OCI-LY7 (cell line): ENCODE data around the gene WEE1. TPM values are rescaled to one million over a fixed set of nuclear protein-coding genes. Genes with fewer than 3 reads are reported as not detected.

Experiments used
- BruUV-seq: library from RNA; stranded (reverse); fragments of 400-500 nt; replicated peaks from 2 replicates; lab custom pipeline; 2021; lab: Mats Ljungman, UMichigan
- CTCF ChIA-PET: fragments of 300-600 bp; sonication (Branson Sonifier 250); formaldehyde crosslinking; loops from one replicate; lab custom pipeline; 2022; ENCODE audit warnings: antibody characterized with exemption; ENCODE audit not compliant: unreplicated experiment; lab: Charles Lee
- POLR2A ChIA-PET: fragments of 300-600 bp; sonication (Branson Sonifier 250); formaldehyde crosslinking; loops from one replicate; lab custom pipeline; 2022; ENCODE audit warnings: antibody characterized with exemption; lab: Charles Lee
- DNase-seq: peaks from one replicate; pipeline ENCODE4 v3.0.0-alpha.2; 2015; ENCODE audit warnings: low spot score
- H2AFZ ChIP-seq: fragments of 200-600 bp; sonication (generic), shearing (Covaris generic); 2 replicates; pipeline ENCODE4 v1.6.1; 2014; ENCODE audit warnings: mild to moderate bottlenecking, antibody characterized with exemption, low read length, moderate library complexity
- H3K27ac ChIP-seq: fragments of 200-600 bp; sonication (generic); 2 replicates; pipeline ENCODE4 v1.5.1; 2014; ENCODE audit warnings: mixed run types, low read depth, mild to moderate bottlenecking, moderate library complexity, low read length, inconsistent platforms; ENCODE audit not compliant: poor library complexity, severe bottlenecking
- H3K36me3 ChIP-seq: fragments of 200-600 bp; sonication (generic); 2 replicates; pipeline ENCODE4 v1.6.1; 2014; ENCODE audit warnings: mild to moderate bottlenecking, antibody characterized with exemption, low read length, moderate library complexity, mixed read lengths; ENCODE audit not compliant: insufficient read depth
- H3K4me1 ChIP-seq: fragments of 200-600 bp; sonication (generic); 2 replicates; pipeline ENCODE4 v1.5.1; 2014; ENCODE audit warnings: mild to moderate bottlenecking, low read length; ENCODE audit not compliant: insufficient read depth, poor library complexity, severe bottlenecking
- H3K4me2 ChIP-seq: fragments of 200-600 bp; sonication (generic); 2 replicates; pipeline ENCODE4 v1.6.1; 2014; ENCODE audit warnings: mild to moderate bottlenecking, low read length
- H3K4me3 ChIP-seq: fragments of 200-600 bp; sonication (generic); 2 replicates; pipeline ENCODE4 v1.5.1; 2014; ENCODE audit warnings: mild to moderate bottlenecking, low read depth, low read length; ENCODE audit not compliant: poor library complexity, severe bottlenecking
- H3K79me2 ChIP-seq: fragments of 200-600 bp; sonication (generic); 2 replicates; pipeline ENCODE4 v1.6.1; 2016; ENCODE audit warnings: low read depth, mild to moderate bottlenecking, low read length, moderate library complexity, mixed read lengths; ENCODE audit not compliant: insufficient read depth
- H3K9me2 ChIP-seq: fragments of 200-600 bp; sonication (generic); 2 replicates; pipeline ENCODE4 v1.6.1; 2016; ENCODE audit warnings: mild to moderate bottlenecking, low read length, mixed read lengths; ENCODE audit not compliant: insufficient read depth
- H3K9me3 ChIP-seq: fragments of 200-600 bp; sonication (generic); 2 replicates; pipeline ENCODE4 v1.6.1; 2014; ENCODE audit warnings: mild to moderate bottlenecking, mixed run types, low read length, mixed read lengths
- H4K20me1 ChIP-seq: fragments of 200-600 bp; sonication (generic); 2 replicates; pipeline ENCODE4 v1.6.1; 2014; ENCODE audit warnings: mild to moderate bottlenecking, antibody characterized with exemption, low read length, moderate library complexity, mixed read lengths; ENCODE audit not compliant: insufficient read depth
- CTCF ChIP-seq: fragments of 200-600 bp; sonication (generic); conservative IDR thresholded peaks from 2 replicates; pipeline ENCODE4 v1.5.1; 2014; ENCODE audit warnings: mild to moderate bottlenecking, antibody characterized with exemption, low read length, moderate library complexity, mixed read lengths
- EZH2phosphoT487 ChIP-seq: fragments of 200-600 bp; sonication (generic); IDR thresholded peaks from 2 replicates; pipeline ENCODE4 v1.6.1; 2018; ENCODE audit warnings: low read depth, borderline replicate concordance, mild to moderate bottlenecking, mixed run types, antibody characterized with exemption, low read length, moderate library complexity, mixed read lengths
- intact Hi-C: fragments of 100-400 bp; cut with micrococcal nuclease; formaldehyde crosslinking; loops from one replicate; pipeline ENCODE4 v1.10.0; 2022; ENCODE audit not compliant: unreplicated experiment
- total RNA-seq, 2 experiments: library from RNA; depleted of rRNA in 1 of 2; stranded (reverse); fragments of >200 nt in 1 of 2; shearing (Covaris generic) in 1 of 2; gene quantifications; 2 replicates each; pipeline ENCODE4 v1.2.3, GENCODE V29; 2014 to 2022

WEE1 gene
- total RNA-seq, 2 experiments from 2014 or later: 147 to 216 TPM

GRCh38 chr11:9594267-9595046 lies 21.0 kb downstream of the WEE1 start:
- ChIA-PET CTCF (interaction anchor here (1.2 to 1.5 kb wide), 2 partner anchors 17 to 18 kb away, joined by 3 read pairs; no protein-coding TSS in a partner anchor), POLR2A (interaction anchor here (0.7 to 18.5 kb wide), 12 partner anchors 8 to 144 kb away, joined by 3 to 509 read pairs (median 4); partner anchors contain the start of genes WEE1 and ZNF143)
- Histone ChIP-seq H3K9me2 (no peaks in the 10 kb centered on the region), H3K27ac (peak overlapping the region; percentile 95), H3K79me2 (peaks cover 14% of the 10 kb centered on the region; the same call in 1 of the 2 replicates), H3K4me1 (peaks cover 71% of the 10 kb centered on the region), H3K36me3 (peaks cover 24% of the 10 kb centered on the region), H3K9me3 (no peaks in the 10 kb centered on the region), H2AFZ (peak overlapping the region; percentile 89), H3K4me2 (peak overlapping the region; percentile 92), H4K20me1 (no peaks in the 10 kb centered on the region), H3K4me3 (peak overlapping the region; percentile 61)
- DNase-seq: peak; percentile 46
- no TSS peak for BruUV-seq
- intact Hi-C loops: loop anchor here (5.0 kb wide), 2 partner anchors 88 to 153 kb away; no protein-coding TSS in a partner anchor
- TF ChIP-seq EZH2phosphoT487 (no peak), CTCF (no peak)

GRCh38 chr11:9596926-9597464 lies 23.5 kb downstream of the WEE1 start:
- peak; percentile 68 for DNase-seq
- peak overlapping the region; percentile 95 for H3K27ac ChIP-seq
- H3K9me3 ChIP-seq: no peaks in the 10 kb centered on the region
- no peaks in the 10 kb centered on the region for H3K9me2 ChIP-seq
- intact Hi-C loops: loop anchor here (1.0 to 5.0 kb wide), 4 partner anchors 16 to 150 kb away; no protein-coding TSS in a partner anchor
- H3K79me2 ChIP-seq: peaks cover 27% of the 10 kb centered on the region; the same call in 1 of the 2 replicates
- CTCF ChIA-PET: interaction anchor here (1.4 to 3.6 kb wide), 2 partner anchors 13 to 15 kb away, joined by 3 to 14 read pairs; no protein-coding TSS in a partner anchor
- H3K4me3 ChIP-seq: peak overlapping the region; percentile 61
- H3K36me3 ChIP-seq: no peaks in the 10 kb centered on the region
- H3K4me2 ChIP-seq: peak overlapping the region; percentile 92
- BruUV-seq: no TSS peak
- H4K20me1 ChIP-seq: no peaks in the 10 kb centered on the region
- H2AFZ ChIP-seq: peak overlapping the region; percentile 14; the same call in 1 of the 2 replicates
- TF ChIP-seq CTCF: no peak
- no peak for TF ChIP-seq EZH2phosphoT487
- POLR2A ChIA-PET: interaction anchor here (0.6 to 18.5 kb wide), 20 partner anchors 9 to 694 kb away, joined by 3 to 509 read pairs (median 5); partner anchors contain the start of gene WEE1
- peaks cover 95% of the 10 kb centered on the region for H3K4me1 ChIP-seq
